HCT116 (cell line): ENCODE results near the gene ZFHX3. TPM values are rescaled to one million over a fixed set of nuclear protein-coding genes. Genes with fewer than 3 reads are reported as not detected.

ENCODE experiments used
- ATAC-seq: fragments of 200-7000 bp; cut with Tn5 transposase; 2 replicates; pipeline ENCODE4 v1.9.1; 2020; ENCODE audit warnings: mild to moderate bottlenecking, moderate library complexity
- BruUV-seq: library from RNA; stranded (reverse); fragments of 400-500 nt; replicated peaks from 2 replicates; lab custom pipeline; 2021; lab: Mats Ljungman, UMichigan
- CTCF ChIA-PET: fragments of 300-600 bp; sonication (Branson Sonifier 250); formaldehyde crosslinking; loops from one replicate; lab custom pipeline; 2021; ENCODE audit warnings: antibody characterized with exemption; lab: Charles Lee
- POLR2A ChIA-PET: fragments of 300-600, 350-600 bp; sonication (Branson Sonifier 250); formaldehyde crosslinking; loops from one replicate; lab custom pipeline; 2021; ENCODE audit warnings: antibody characterized with exemption; lab: Charles Lee
- RAD21 ChIA-PET, 2 experiments: fragments of 300-600 bp; sonication (Branson Sonifier 250); formaldehyde crosslinking; loops; one replicate each; lab custom pipeline; 2023; ENCODE audit warnings: low total read pairs in 2 of 2; ENCODE audit not compliant: uncharacterized antibody in 2 of 2, unreplicated experiment in 2 of 2, low non-redundant PET in 1 of 2; lab: Charles Lee
- DNase-seq: peaks from one replicate; pipeline ENCODE4 v3.0.0-alpha.2; 2010; ENCODE audit warnings: low read depth, low spot score
- H2AFZ ChIP-seq: fragments of 200-600 bp; shearing (Covaris generic), sonication (generic); 2 replicates; pipeline ENCODE4 v1.6.1; 2017; ENCODE audit warnings: low read depth, mixed run types, mixed read lengths, antibody characterized with exemption, low read length; ENCODE audit not compliant: poor library complexity, severe bottlenecking
- H3K27ac ChIP-seq: 2 replicates; pipeline ENCODE4 v1.5.1; 2012; ENCODE audit warnings: low read depth, low read length
- H3K27me3 ChIP-seq: fragments of 200-600 bp; sonication (generic); 2 replicates; pipeline ENCODE4 v1.6.1; 2016; ENCODE audit warnings: mixed run types, low read length, mixed read lengths; ENCODE audit not compliant: insufficient read depth
- H3K36me3 ChIP-seq, 2 experiments: fragments of 200-500 bp in 1 of 2; fragments of 200-600 bp in 1 of 2; sonication (Bioruptor generic) in 1 of 2; sonication (generic) in 1 of 2; 2 replicates each; pipeline versions ENCODE4 v1.5.1 to v1.6.1; 2014 to 2016; ENCODE audit warnings: low read length in 2 of 2, inconsistent platforms in 1 of 2, mixed read lengths in 1 of 2, mixed run types in 1 of 2; ENCODE audit not compliant: insufficient read depth in 2 of 2, control insufficient read depth in 1 of 2
- H3K4me1 ChIP-seq, 2 experiments: fragments of 200-600 bp in 1 of 2; sonication (generic) in 1 of 2; 2 replicates each; pipeline versions ENCODE4 v1.5.1 to v1.6.1; 2012 to 2017; ENCODE audit warnings: low read length in 2 of 2, inconsistent platforms in 1 of 2, mild to moderate bottlenecking in 1 of 2, mixed read lengths in 1 of 2, mixed run types in 1 of 2, moderate library complexity in 1 of 2; ENCODE audit not compliant: insufficient read depth in 2 of 2, control insufficient read depth in 1 of 2
- H3K4me2 ChIP-seq: fragments of 200-600 bp; sonication (generic); 2 replicates; pipeline ENCODE4 v1.6.1; 2017; ENCODE audit warnings: mixed run types, low read length, mixed read lengths
- H3K4me3 ChIP-seq, 2 experiments: fragments of 200-600 bp in 1 of 2; sonication (generic) in 1 of 2; replicated peaks in 1 of 2; 2 replicates each; pipeline ENCODE4 v1.5.1; 2011 to 2016; ENCODE audit warnings: low read length in 2 of 2, control low read depth in 1 of 2, low read depth in 1 of 2, mild to moderate bottlenecking in 1 of 2, mixed read lengths in 1 of 2, mixed run types in 1 of 2
- H3K79me2 ChIP-seq: fragments of 200-600 bp; sonication (generic); 2 replicates; pipeline ENCODE4 v1.6.1; 2017; ENCODE audit warnings: mild to moderate bottlenecking, mixed run types, low read length, moderate library complexity, mixed read lengths; ENCODE audit not compliant: insufficient read depth
- H3K9ac ChIP-seq: fragments of 200-600 bp; sonication (generic); 2 replicates; pipeline ENCODE4 v1.6.1; 2016; ENCODE audit warnings: low read length, mixed read lengths
- H3K9me2 ChIP-seq: fragments of 200-600 bp; sonication (generic), shearing (Covaris generic); 2 replicates; pipeline ENCODE4 v1.6.1; 2017; ENCODE audit warnings: mixed run types, mild to moderate bottlenecking, moderate library complexity; ENCODE audit not compliant: insufficient read depth
- H3K9me3 ChIP-seq, 2 experiments: fragments of 200-500 bp in 1 of 2; fragments of 200-600 bp in 1 of 2; sonication (Bioruptor generic) in 1 of 2; sonication (generic) in 1 of 2; 2 replicates each; pipeline ENCODE4 v1.6.1; 2014 to 2017; ENCODE audit warnings: low read length in 2 of 2, mixed read lengths in 2 of 2, inconsistent platforms in 1 of 2, low read depth in 1 of 2, mild to moderate bottlenecking in 1 of 2, mixed run types in 1 of 2, moderate library complexity in 1 of 2; ENCODE audit not compliant: control insufficient read depth in 1 of 2, insufficient read depth in 1 of 2
- H4K20me1 ChIP-seq: fragments of 200-600 bp; sonication (generic), shearing (Covaris generic); 2 replicates; pipeline ENCODE4 v1.6.1; 2017; ENCODE audit warnings: mixed run types, mild to moderate bottlenecking, moderate library complexity; ENCODE audit not compliant: insufficient read depth
- CBX3 ChIP-seq: IDR thresholded peaks from 2 replicates; pipeline ENCODE4 v1.6.1; 2012; ENCODE audit warnings: low read depth
- FOSL1 ChIP-seq: IDR thresholded peaks from 2 replicates; pipeline ENCODE4 v1.6.1; 2012; ENCODE audit warnings: low read depth
- JUND ChIP-seq: IDR thresholded peaks from 2 replicates; pipeline ENCODE4 v1.6.1; 2012
- POLR2A ChIP-seq: IDR thresholded peaks from 2 replicates; pipeline ENCODE4 v1.7.0; 2011; ENCODE audit warnings: borderline replicate concordance; ENCODE audit not compliant: insufficient read depth, insufficient read length; ENCODE audit errors: extremely low read depth
- SP1 ChIP-seq: IDR thresholded peaks from 2 replicates; pipeline ENCODE4 v1.6.1; 2012; ENCODE audit warnings: low read depth
- YY1 ChIP-seq: IDR thresholded peaks from 2 replicates; pipeline ENCODE4 v1.6.1; 2011; ENCODE audit warnings: low read length, low read depth, moderate library complexity, mild to moderate bottlenecking; ENCODE audit not compliant: insufficient replicate concordance; ENCODE audit errors: extremely low read depth
- intact Hi-C: fragments of 100-400 bp; cut with micrococcal nuclease; formaldehyde crosslinking; loops from 2 replicates; pipeline ENCODE4 v1.10.0; 2022
- total RNA-seq: library from RNA; stranded (reverse); gene quantifications from one replicate; pipeline ENCODE4 v1.2.1, GENCODE V29; 2021; ENCODE audit not compliant: unreplicated experiment
- TF ChIP-seq, protein P1 (sequence below): IDR thresholded peaks from 2 replicates; pipeline ENCODE4 v1.6.1; 2012; ENCODE audit warnings: low read depth
- TF ChIP-seq, protein P2 (sequence below): IDR thresholded peaks from 2 replicates; pipeline ENCODE4 v1.6.1; 2012

ZFHX3 gene
- total RNA-seq, 1 experiment from 2014 or later = 6.3 TPM

DNA sequence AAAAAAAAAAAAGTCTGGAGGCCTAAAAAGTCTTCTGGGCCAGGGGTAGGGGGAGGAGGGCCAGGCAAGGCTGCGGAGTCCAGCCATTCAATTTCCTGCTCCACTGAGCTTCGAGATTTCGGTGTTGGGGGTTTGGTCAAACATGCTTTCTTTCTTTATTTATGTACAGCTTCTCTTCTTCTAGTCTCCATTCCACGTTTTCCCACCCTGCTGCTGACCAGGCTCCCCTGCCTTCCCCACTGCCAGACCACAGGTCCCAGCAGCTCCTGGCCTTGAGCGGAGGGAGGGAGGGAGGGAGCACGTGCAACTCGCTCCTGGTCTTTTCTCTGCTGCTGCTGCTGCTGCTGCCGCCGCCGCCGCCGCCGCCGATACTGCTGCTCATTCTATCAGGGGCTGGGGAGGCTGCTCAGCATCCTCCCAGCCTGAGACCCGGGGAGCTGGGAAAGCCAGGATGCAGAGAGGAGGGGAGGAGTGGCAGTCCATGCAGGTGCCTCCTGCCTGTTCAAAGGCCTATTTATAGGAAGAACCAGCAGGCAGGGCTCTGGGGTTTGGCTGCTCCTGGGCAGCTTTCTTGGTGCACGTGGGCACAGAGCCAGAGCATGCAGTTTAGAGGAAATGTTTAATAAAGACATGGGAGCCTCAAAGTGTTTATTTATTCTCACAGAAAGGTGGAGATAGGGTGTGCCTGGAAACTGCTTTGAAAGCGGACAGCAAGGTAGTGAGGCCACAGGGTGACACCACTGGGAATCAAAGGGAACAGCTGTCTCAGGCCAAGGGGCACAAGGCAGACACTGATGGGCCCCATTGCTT is 23.4 kb upstream of the ZFHX3 start:
- TSS peak; percentile 83 for BruUV-seq
- Histone ChIP-seq H3K4me2 (peak overlapping the region; percentile 33; the same call in 1 of the 2 replicates), H3K27me3 (no peaks in the 10 kb centered on the region), H3K9me2 (0 out of 2 replicates have a peak, but pooled peaks cover 3% of the 10 kb centered on the region), H2AFZ (no peak overlapping the region), H3K4me1 (peaks cover 15 to 36% of the 10 kb centered on the region in 2 experiments; a peak in 3 of 4 replicates), H3K9ac (no peak overlapping the region), H3K79me2 (no peaks in the 10 kb centered on the region), H3K27ac (peak overlapping the region; percentile 23), H3K36me3 (no peaks in the 10 kb centered on the region), H3K4me3 (no peak overlapping the region), H4K20me1 (no peaks in the 10 kb centered on the region), H3K9me3 (no peaks in the 10 kb centered on the region)
- POLR2A ChIA-PET = interaction anchor here (1.0 kb wide), 1 partner anchor 11 kb away, joined by 3 read pairs; no protein-coding TSS in a partner anchor
- TF ChIP-seq POLR2A = no peak
- TF ChIP-seq JUND = no peak
- TF ChIP-seq, protein P1, sequence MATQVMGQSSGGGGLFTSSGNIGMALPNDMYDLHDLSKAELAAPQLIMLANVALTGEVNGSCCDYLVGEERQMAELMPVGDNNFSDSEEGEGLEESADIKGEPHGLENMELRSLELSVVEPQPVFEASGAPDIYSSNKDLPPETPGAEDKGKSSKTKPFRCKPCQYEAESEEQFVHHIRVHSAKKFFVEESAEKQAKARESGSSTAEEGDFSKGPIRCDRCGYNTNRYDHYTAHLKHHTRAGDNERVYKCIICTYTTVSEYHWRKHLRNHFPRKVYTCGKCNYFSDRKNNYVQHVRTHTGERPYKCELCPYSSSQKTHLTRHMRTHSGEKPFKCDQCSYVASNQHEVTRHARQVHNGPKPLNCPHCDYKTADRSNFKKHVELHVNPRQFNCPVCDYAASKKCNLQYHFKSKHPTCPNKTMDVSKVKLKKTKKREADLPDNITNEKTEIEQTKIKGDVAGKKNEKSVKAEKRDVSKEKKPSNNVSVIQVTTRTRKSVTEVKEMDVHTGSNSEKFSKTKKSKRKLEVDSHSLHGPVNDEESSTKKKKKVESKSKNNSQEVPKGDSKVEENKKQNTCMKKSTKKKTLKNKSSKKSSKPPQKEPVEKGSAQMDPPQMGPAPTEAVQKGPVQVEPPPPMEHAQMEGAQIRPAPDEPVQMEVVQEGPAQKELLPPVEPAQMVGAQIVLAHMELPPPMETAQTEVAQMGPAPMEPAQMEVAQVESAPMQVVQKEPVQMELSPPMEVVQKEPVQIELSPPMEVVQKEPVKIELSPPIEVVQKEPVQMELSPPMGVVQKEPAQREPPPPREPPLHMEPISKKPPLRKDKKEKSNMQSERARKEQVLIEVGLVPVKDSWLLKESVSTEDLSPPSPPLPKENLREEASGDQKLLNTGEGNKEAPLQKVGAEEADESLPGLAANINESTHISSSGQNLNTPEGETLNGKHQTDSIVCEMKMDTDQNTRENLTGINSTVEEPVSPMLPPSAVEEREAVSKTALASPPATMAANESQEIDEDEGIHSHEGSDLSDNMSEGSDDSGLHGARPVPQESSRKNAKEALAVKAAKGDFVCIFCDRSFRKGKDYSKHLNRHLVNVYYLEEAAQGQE = no peak
- no peak for TF ChIP-seq SP1
- TF ChIP-seq FOSL1 = no peak
- TF ChIP-seq, protein P2, sequence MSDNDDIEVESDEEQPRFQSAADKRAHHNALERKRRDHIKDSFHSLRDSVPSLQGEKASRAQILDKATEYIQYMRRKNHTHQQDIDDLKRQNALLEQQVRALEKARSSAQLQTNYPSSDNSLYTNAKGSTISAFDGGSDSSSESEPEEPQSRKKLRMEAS = no peak
- TF ChIP-seq YY1 = no peak
- TF ChIP-seq CBX3 = no peak
- ATAC-seq = no peak
- RAD21 ChIA-PET = no interaction called here
- CTCF ChIA-PET = no interaction called here
- intact Hi-C loops = no loop called here
- no peak for DNase-seq
